Left ventricle myocardium inferior (tissue), 1 donor: ENCODE measurements around the gene BAIAP2L2. TPM values are rescaled to one million over a fixed set of nuclear protein-coding genes. Genes with fewer than 3 reads are reported as not detected.
"Not testable (repeated sequence)": the region's sequence is repeated elsewhere in the genome, so short reads cannot be mapped to it uniquely, and the experiment has no call there.

Experiments used
- DNase-seq: peaks from one replicate; pipeline ENCODE4 v3.0.0-alpha.2; 2020
- H3K27ac ChIP-seq: fragments of 200-600 bp; replicated peaks from 2 replicates; pipeline ENCODE4 v1.8.0; 2021
- H3K27me3 ChIP-seq: fragments of 200-600 bp; 2 replicates; pipeline ENCODE4 v1.8.0; 2021; ENCODE audit warnings: low read depth
- H3K36me3 ChIP-seq: fragments of 200-600 bp; 2 replicates; pipeline ENCODE4 v1.8.0; 2021
- H3K4me1 ChIP-seq: fragments of 200-600 bp; 2 replicates; pipeline ENCODE4 v1.8.0; 2021
- H3K4me3 ChIP-seq: fragments of 200-600 bp; 2 replicates; pipeline ENCODE4 v1.8.0; 2021; ENCODE audit warnings: mild to moderate bottlenecking, moderate library complexity
- H3K9me3 ChIP-seq: fragments of 200-600 bp; replicated peaks from 2 replicates; pipeline ENCODE4 v1.8.0; 2021
- intact Hi-C: fragments of 100-400 bp; cut with micrococcal nuclease; formaldehyde crosslinking; loops from one replicate; pipeline ENCODE4 v1.11.0; 2022
- total RNA-seq: library from RNA; stranded (reverse); fragmentation: NEBNext Ultra II Directional; extraction: Animal tissue kit (Norgen Biotek cat#: 25700); gene quantifications from one replicate; pipeline ENCODE4 v1.2.1, GENCODE V29; 2021
- TF ChIP-seq, protein P1 (sequence below): fragments of 200-600 bp; IDR thresholded peaks from 2 replicates; pipeline ENCODE4 v1.8.0; 2021; ENCODE audit warnings: antibody characterized with exemption, mild to moderate bottlenecking, borderline replicate concordance
- donor health status: DM: no; HTN: yes; CAD: no; lungs with severe emphysema.

BAIAP2L2 gene
- total RNA-seq, 1 donor from 2014 or later = 0.16 TPM

GRCh38 chr22:38148245-38148644, 37.8 kb upstream of the BAIAP2L2 start:
- no peak for DNase-seq
- Histone ChIP-seq H3K27me3 (no peaks in the 10 kb centered on the region), H3K9me3 (no peaks in the 10 kb centered on the region), H3K36me3 (peaks cover 7% of the 10 kb centered on the region), H3K27ac (no peak overlapping the region), H3K4me3 (no peak overlapping the region), H3K4me1 (no peaks in the 10 kb centered on the region)
- TF ChIP-seq, protein P1, sequence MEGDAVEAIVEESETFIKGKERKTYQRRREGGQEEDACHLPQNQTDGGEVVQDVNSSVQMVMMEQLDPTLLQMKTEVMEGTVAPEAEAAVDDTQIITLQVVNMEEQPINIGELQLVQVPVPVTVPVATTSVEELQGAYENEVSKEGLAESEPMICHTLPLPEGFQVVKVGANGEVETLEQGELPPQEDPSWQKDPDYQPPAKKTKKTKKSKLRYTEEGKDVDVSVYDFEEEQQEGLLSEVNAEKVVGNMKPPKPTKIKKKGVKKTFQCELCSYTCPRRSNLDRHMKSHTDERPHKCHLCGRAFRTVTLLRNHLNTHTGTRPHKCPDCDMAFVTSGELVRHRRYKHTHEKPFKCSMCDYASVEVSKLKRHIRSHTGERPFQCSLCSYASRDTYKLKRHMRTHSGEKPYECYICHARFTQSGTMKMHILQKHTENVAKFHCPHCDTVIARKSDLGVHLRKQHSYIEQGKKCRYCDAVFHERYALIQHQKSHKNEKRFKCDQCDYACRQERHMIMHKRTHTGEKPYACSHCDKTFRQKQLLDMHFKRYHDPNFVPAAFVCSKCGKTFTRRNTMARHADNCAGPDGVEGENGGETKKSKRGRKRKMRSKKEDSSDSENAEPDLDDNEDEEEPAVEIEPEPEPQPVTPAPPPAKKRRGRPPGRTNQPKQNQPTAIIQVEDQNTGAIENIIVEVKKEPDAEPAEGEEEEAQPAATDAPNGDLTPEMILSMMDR = no peak
- intact Hi-C loops = no loop called here

DNA sequence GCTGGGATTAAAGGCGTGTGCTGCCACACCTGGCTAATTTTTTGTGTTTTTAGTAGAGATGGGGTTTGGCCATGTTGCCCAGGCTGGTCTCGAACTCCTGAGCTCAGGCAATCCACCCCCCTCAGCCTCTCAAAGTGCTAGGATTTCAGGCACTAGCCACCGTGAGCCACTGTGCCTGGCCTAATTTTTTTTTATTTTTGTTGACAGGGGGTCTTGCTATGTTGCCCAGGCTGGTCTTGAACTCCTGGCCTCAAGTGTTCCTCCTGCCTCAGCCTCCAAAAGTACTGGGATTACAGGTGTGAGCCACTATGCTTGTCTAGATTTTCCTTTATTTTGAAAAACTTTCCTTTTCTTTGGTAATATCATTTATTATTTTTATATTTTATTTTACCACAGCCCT, 35.7 kb upstream of the BAIAP2L2 start:
- H3K4me1 ChIP-seq, intact Hi-C loops, H3K4me3 ChIP-seq, H3K9me3 ChIP-seq, H3K27ac ChIP-seq, H3K27me3 ChIP-seq, DNase-seq: not testable (repeated sequence)
- peaks cover 16% of the 10 kb centered on the region for H3K36me3 ChIP-seq

- Histone ChIP-seq H3K27me3 (no peaks in the 10 kb centered on the region), H3K27ac (no peak overlapping the region), H3K4me1 (no peaks in the 10 kb centered on the region), H3K9me3 (no peaks in the 10 kb centered on the region), H3K4me3 (no peak overlapping the region), H3K36me3 (peaks cover 16% of the 10 kb centered on the region)
- intact Hi-C loops = no loop called here
- DNase-seq = no peak
- TF ChIP-seq, protein P1 = no peak
Measured at GRCh38 chr22:38144025-38144405, 33.5 kb upstream of the BAIAP2L2 start.

- Histone ChIP-seq H3K36me3 (peaks cover 23% of the 10 kb centered on the region), H3K4me1 (no peaks in the 10 kb centered on the region), H3K4me3 (no peak overlapping the region), H3K27ac (no peak overlapping the region), H3K9me3 (no peaks in the 10 kb centered on the region), H3K27me3 (no peaks in the 10 kb centered on the region)
- TF ChIP-seq, protein P1 = no peak
- intact Hi-C loops = no loop called here
- no peak for DNase-seq
Measured at GRCh38 chr22:38142606-38143005, 32.1 kb upstream of the BAIAP2L2 start.

DNA sequence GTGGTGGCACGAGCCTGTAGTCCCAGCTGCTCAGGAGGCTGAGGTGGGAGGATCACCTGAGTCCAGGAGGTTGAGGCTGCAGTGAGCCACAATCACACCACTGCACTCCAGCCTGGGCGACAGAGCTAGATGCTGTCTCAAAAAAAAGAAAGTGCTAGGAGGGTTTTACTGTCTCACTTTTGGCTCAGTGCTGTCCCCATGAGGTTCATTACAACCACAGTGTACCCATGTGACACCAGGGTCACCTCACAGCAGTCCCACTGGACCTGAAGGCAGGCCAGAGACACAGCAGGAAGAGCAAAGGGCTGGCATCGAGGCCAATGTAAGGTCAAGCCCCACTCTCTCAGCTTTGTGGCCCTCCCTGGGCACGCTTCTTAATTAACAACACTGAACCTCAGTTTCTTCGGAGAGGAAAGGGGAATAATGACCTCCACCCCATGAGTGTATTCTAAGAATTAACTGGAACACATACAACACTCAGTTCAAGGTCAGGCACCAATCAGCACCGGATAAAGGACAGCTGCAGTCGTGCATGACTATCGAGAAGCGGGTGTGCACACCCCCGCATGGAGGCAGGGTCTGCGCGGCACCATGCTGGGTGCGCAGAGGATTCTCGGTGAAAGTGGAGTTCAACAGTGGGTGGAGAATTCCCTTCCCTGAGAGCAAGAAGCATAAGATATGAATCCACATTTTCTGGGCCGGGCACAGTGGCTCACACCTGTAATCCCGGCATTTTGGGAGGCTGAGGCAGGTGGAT, 30.9 kb upstream of the BAIAP2L2 start:
- no peak for DNase-seq
- TF ChIP-seq, protein P1 = no peak
- H3K27me3 ChIP-seq = no peaks in the 10 kb centered on the region
- peaks cover 30% of the 10 kb centered on the region for H3K36me3 ChIP-seq
- no peaks in the 10 kb centered on the region for H3K9me3 ChIP-seq
- H3K4me3 ChIP-seq = no peak overlapping the region
- intact Hi-C loops = no loop called here
- no peak overlapping the region for H3K27ac ChIP-seq
- no peaks in the 10 kb centered on the region for H3K4me1 ChIP-seq

DNA sequence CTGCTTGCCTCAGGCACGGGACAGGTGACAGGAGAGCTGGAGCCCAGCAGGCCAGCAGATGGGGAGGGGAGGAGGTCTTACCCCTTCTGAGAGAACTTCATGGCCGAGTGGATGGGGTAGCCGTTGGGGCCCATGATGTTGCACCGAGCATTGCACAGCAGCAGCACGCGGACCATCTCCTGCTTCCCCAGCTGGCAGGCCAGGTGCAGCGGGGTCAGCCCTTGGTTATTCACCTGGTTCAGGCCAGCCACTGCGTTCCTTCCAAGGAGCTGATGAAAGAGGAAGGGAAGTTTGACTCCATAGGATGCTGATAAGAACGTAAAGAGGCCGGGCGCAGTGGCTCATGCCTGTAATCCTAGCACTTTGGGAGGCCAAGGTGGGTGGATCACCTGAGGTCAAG, 29.4 kb upstream of the BAIAP2L2 start:
- intact Hi-C loops = no loop called here
- TF ChIP-seq, protein P1 = no peak
- no peak overlapping the region for H3K27ac ChIP-seq
- no peak for DNase-seq
- H3K9me3 ChIP-seq = no peaks in the 10 kb centered on the region
- H3K36me3 ChIP-seq = peaks cover 39% of the 10 kb centered on the region
- H3K4me1 ChIP-seq = no peaks in the 10 kb centered on the region
- H3K4me3 ChIP-seq = no peak overlapping the region
- H3K27me3 ChIP-seq = no peaks in the 10 kb centered on the region
